ENCODE measurements around the gene AKAP7.

AKAP7 gene

GRCh38 chr6:131130554-131130940 lies 4.7 kb upstream of the AKAP7 start:
- no peak for TF ChIP-seq CTCF (IDR thresholded peaks at IDR 0.05; ENCODE audit: control insufficient read depth, insufficient read depth, low read depth, low read length, missing control alignments)
- H3K4me3 ChIP-seq (ENCODE audit: control insufficient read depth, low read depth, low read length), result no peak overlapping the region
- DNase-seq (ENCODE audit: low read depth), result no peak

- H3K4me3 ChIP-seq (ENCODE audit: control insufficient read depth, low read depth, low read length), result no peak overlapping the region
- DNase-seq (ENCODE audit: low read depth), result no peak
- no peak for TF ChIP-seq CTCF (IDR thresholded peaks at IDR 0.05; ENCODE audit: control insufficient read depth, insufficient read depth, low read depth, low read length, missing control alignments)
Observed at GRCh38 chr6:131132360-131132759, 2.9 kb upstream of the AKAP7 start.

GRCh38 chr6:131134220-131134979 lies 867 bp upstream of the AKAP7 start:
- peak overlapping the region; percentile 52 for H3K4me3 ChIP-seq (ENCODE audit: control insufficient read depth, low read depth, low read length)
- no peak for TF ChIP-seq CTCF (IDR thresholded peaks at IDR 0.05; ENCODE audit: control insufficient read depth, insufficient read depth, low read depth, low read length, missing control alignments)
- DNase-seq (ENCODE audit: low read depth), result no peak

- DNase-seq (ENCODE audit: low read depth), result no peak
- peak overlapping the region; percentile 52 for H3K4me3 ChIP-seq (ENCODE audit: control insufficient read depth, low read depth, low read length)
- TF ChIP-seq CTCF (IDR thresholded peaks at IDR 0.05; ENCODE audit: control insufficient read depth, insufficient read depth, low read depth, low read length, missing control alignments), result no peak
Observed at GRCh38 chr6:131134980-131135243, 355 bp upstream of the AKAP7 start.

- no peak for TF ChIP-seq CTCF (IDR thresholded peaks at IDR 0.05; ENCODE audit: control insufficient read depth, insufficient read depth, low read depth, low read length, missing control alignments)
- no peak for DNase-seq (ENCODE audit: low read depth)
- H3K4me3 ChIP-seq (ENCODE audit: control insufficient read depth, low read depth, low read length), result peak overlapping the region; percentile 52
Observed at GRCh38 chr6:131136021-131136786, 937 bp downstream of the AKAP7 start.

- no peak for DNase-seq (ENCODE audit: low read depth)
- H3K4me3 ChIP-seq (ENCODE audit: control insufficient read depth, low read depth, low read length), result no peak overlapping the region
- TF ChIP-seq CTCF (IDR thresholded peaks at IDR 0.05; ENCODE audit: control insufficient read depth, insufficient read depth, low read depth, low read length, missing control alignments), result no peak
Observed at GRCh38 chr6:131139599-131139998, 4.3 kb downstream of the AKAP7 start.
